ENCODE data around the gene USB1.

Gene USB1

GRCh38 chr16:58049232-58050185 lies 48.3 kb downstream of the USB1 start:
- DNase-seq = no peak

- no peak for DNase-seq
Observed at GRCh38 chr16:58051296-58051695, 50.1 kb downstream of the USB1 start.

- DNase-seq = no peak
Observed at GRCh38 chr16:58051821-58052603, 50.8 kb downstream of the USB1 start.

GRCh38 chr16:58053682-58054005 lies 52.4 kb downstream of the USB1 start:
- no peak for DNase-seq

- DNase-seq = no peak
Observed at GRCh38 chr16:58054289-58054688, 53.1 kb downstream of the USB1 start.

GRCh38 chr16:58056580-58056979 lies 55.4 kb downstream of the USB1 start:
- no peak for DNase-seq

GRCh38 chr16:58057121-58057520 lies 55.9 kb downstream of the USB1 start:
- no peak for DNase-seq

- no peak for DNase-seq
Observed at GRCh38 chr16:58057784-58058183, 56.6 kb downstream of the USB1 start.

GRCh38 chr16:58062821-58063220 lies 61.6 kb downstream of the USB1 start:
- DNase-seq = no peak

GRCh38 chr16:58063377-58064076 lies 62.3 kb downstream of the USB1 start:
- DNase-seq = no peak

GRCh38 chr16:58070585-58070984 lies 69.4 kb downstream of the USB1 start:
- no peak for DNase-seq

Data from stimulated activated CD4-positive, alpha-beta T cell treated with anti-CD3 and anti-CD28 coated beads, Interleukin-4, amount 100 ng/mL, for 1 hour (primary cell).